ENCODE results near the gene C4B. TPM values are rescaled to one million over a fixed set of nuclear protein-coding genes. Genes with fewer than 3 reads are reported as not detected.
A peak's percentile ranks its signal among the peaks of the same experiment; 100 is the strongest.
"Not testable (repeated sequence)": the region's sequence is repeated elsewhere in the genome, so short reads cannot be mapped to it uniquely, and the experiment has no call there.

The C4B gene
- total RNA-seq, 3 donors from 2014 or later (not counting 1 experiment from before 2014, with no cell fraction given): 4.0 to 5.1 (median 4.6) TPM

DNA sequence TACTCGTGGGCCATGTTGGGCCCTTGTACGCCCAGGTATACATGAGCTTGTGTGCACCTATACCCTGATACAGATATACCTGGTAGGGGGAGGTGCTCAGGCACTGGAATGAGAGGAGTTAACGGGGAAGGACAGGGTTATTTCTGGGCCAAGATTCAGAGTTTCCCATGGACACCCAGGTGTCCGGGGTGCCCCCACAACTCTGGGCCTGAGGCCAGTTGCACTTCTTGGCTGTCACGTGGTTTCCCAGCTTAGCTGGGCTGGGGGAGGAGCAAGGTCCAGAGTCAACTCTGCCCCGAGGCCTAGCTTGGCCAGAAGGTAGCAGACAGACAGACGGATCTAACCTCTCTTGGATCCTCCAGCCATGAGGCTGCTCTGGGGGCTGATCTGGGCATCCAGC lies 32.9 kb upstream of the C4B start, which contains the start of gene C4A:
Gene C4A (plus strand): TSS at position 314 of the 400 bp plus-strand sequence. CDS start 51 bp downstream, at position 365.
- no CpG with 5 or more reads among the region's 7 CpGs for WGBS (ENCODE audit: insufficient coverage)
- H3K27me3 Mint-ChIP-seq (ENCODE audit: low read depth in 2 of 2); H3K4me3 ChIP-seq (ENCODE audit: low read length); intact Hi-C loops (cut with micrococcal nuclease); H3K27ac ChIP-seq (ENCODE audit: low read length); H3K27ac Mint-ChIP-seq; H3K4me3 Mint-ChIP-seq; H3K27me3 ChIP-seq (ENCODE audit: control insufficient read depth, insufficient read depth, low read length); H3K36me3 Mint-ChIP-seq; H3K36me3 ChIP-seq (ENCODE audit: control insufficient read depth, insufficient read depth, low read length); H3K4me1 ChIP-seq (ENCODE audit: control insufficient read depth, insufficient read depth, low read length); H3K4me1 Mint-ChIP-seq; H3K9me3 ChIP-seq (ENCODE audit: control insufficient read depth, insufficient read depth, low read length); DNase-seq; H3K9me3 Mint-ChIP-seq: not testable (repeated sequence)
- peak in 1 of 3 donors; percentile 17 for ATAC-seq

DNA sequence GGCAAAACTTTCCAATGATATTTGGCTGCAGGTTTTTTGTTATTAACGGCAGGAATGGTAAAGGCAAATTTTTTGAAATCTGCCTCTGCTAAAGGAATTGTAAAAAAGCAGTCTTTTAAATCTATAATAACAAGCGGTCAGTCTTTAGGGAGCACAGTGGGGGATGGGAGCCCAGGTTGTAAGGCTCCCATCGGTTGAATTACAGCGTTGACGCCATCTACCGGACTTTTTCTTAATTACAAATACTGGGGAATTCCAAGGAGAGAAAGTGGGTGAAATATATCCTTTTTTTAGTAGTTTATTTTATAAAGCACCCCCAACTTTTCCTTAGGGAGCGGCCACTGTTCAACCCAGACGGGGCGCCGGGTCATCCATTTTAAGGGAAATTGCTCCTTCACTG lies 25.2 kb upstream of the C4B start:
- H3K27ac ChIP-seq (ENCODE audit: low read length); H3K27me3 Mint-ChIP-seq (ENCODE audit: low read depth in 2 of 2); H3K36me3 ChIP-seq (ENCODE audit: control insufficient read depth, insufficient read depth, low read length); DNase-seq; H3K4me3 Mint-ChIP-seq; H3K27me3 ChIP-seq (ENCODE audit: control insufficient read depth, insufficient read depth, low read length); H3K4me1 Mint-ChIP-seq; H3K4me1 ChIP-seq (ENCODE audit: control insufficient read depth, insufficient read depth, low read length); H3K27ac Mint-ChIP-seq; H3K9me3 Mint-ChIP-seq; ATAC-seq; H3K36me3 Mint-ChIP-seq; H3K9me3 ChIP-seq (ENCODE audit: control insufficient read depth, insufficient read depth, low read length); H3K4me3 ChIP-seq (ENCODE audit: low read length); intact Hi-C loops (cut with micrococcal nuclease): not testable (repeated sequence)
- WGBS (ENCODE audit: insufficient coverage): no CpG with 5 or more reads among the region's 10 CpGs

DNA sequence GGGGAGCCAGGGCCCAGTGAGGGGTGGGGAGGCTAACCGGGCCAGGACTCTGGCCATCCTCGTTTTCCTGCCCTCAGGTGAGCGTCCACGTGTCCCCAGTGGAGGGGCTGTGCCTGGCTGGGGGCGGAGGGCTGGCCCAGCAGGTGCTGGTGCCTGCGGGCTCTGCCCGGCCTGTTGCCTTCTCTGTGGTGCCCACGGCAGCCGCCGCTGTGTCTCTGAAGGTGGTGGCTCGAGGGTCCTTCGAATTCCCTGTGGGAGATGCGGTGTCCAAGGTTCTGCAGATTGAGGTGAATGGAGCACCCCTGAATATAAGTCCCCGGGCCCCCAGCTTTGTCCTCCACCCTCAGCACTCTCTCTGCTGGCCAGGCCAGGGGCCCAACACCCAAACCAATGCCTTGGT lies 20.2 kb upstream of the C4B start:
- H3K9me3 Mint-ChIP-seq; ATAC-seq; DNase-seq; H3K4me1 ChIP-seq (ENCODE audit: control insufficient read depth, insufficient read depth, low read length); H3K36me3 Mint-ChIP-seq; H3K9me3 ChIP-seq (ENCODE audit: control insufficient read depth, insufficient read depth, low read length); H3K27ac ChIP-seq (ENCODE audit: low read length); H3K4me3 ChIP-seq (ENCODE audit: low read length); H3K4me1 Mint-ChIP-seq; H3K27ac Mint-ChIP-seq; intact Hi-C loops (cut with micrococcal nuclease); H3K36me3 ChIP-seq (ENCODE audit: control insufficient read depth, insufficient read depth, low read length); H3K27me3 Mint-ChIP-seq (ENCODE audit: low read depth in 2 of 2); H3K4me3 Mint-ChIP-seq; H3K27me3 ChIP-seq (ENCODE audit: control insufficient read depth, insufficient read depth, low read length): not testable (repeated sequence)
- WGBS (ENCODE audit: insufficient coverage): no CpG with 5 or more reads among the region's 14 CpGs

DNA sequence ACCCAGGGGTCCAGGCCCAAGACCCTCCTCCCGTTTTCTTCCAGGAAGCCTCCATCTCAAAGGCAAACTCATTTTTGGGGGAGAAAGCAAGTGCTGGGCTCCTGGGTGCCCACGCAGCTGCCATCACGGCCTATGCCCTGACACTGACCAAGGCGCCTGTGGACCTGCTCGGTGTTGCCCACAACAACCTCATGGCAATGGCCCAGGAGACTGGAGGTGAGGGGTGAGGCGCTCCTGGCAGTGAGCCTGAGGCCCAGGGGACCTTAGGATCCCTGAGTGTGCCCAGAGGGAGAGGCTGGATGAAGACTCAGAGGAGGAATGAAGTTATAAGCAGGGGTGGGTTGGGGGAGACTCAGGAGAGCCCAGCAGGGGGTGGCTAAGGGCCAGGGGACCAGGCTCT lies 18.2 kb upstream of the C4B start:
- ATAC-seq; H3K36me3 ChIP-seq (ENCODE audit: control insufficient read depth, insufficient read depth, low read length); DNase-seq; H3K4me3 Mint-ChIP-seq; H3K27me3 ChIP-seq (ENCODE audit: control insufficient read depth, insufficient read depth, low read length); H3K27ac ChIP-seq (ENCODE audit: low read length); H3K4me1 Mint-ChIP-seq; intact Hi-C loops (cut with micrococcal nuclease); H3K27ac Mint-ChIP-seq; H3K27me3 Mint-ChIP-seq (ENCODE audit: low read depth in 2 of 2); H3K9me3 ChIP-seq (ENCODE audit: control insufficient read depth, insufficient read depth, low read length); H3K4me3 ChIP-seq (ENCODE audit: low read length); H3K36me3 Mint-ChIP-seq; H3K9me3 Mint-ChIP-seq; H3K4me1 ChIP-seq (ENCODE audit: control insufficient read depth, insufficient read depth, low read length): not testable (repeated sequence)
- WGBS (ENCODE audit: insufficient coverage): 93% methylated on average over 5 of the region's 6 CpGs

DNA sequence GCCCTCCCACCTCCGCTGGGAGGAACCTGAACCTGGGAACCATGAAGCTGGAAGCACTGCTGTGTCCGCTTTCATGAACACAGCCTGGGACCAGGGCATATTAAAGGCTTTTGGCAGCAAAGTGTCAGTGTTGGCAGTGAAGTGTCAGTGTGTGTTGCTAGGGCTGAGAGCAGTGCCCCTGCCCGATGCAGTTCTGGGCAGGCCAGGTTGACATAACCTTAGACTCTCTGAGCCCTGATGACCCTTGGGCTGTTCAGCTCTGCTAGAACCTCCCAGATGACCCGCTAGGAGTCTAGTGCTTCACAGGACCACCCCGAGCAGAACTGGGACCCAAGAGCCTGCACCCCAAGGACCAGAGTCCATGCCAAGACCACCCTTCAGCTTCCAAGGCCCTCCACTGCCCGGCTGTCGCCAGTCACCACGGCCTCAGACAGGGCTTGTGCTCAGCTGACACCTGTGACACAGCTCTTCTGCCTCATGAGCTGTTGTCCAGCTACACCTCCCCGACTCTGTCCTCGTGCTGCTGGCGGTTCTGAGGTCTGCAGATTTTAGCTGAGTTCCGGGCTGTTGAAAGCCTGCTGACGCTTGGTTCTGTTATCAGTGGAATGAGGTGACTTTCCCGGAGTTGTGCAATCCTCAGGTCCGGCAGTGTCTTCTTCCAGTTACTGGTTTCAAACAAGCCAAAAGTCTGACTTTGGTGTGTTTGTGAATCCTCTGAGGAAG lies 11.9 kb upstream of the C4B start:
- peak in 1 of 3 donors; percentile 60 for ATAC-seq
- H3K27me3 Mint-ChIP-seq (ENCODE audit: low read depth in 2 of 2); H3K4me3 Mint-ChIP-seq; H3K36me3 ChIP-seq (ENCODE audit: control insufficient read depth, insufficient read depth, low read length); H3K27ac ChIP-seq (ENCODE audit: low read length); H3K27ac Mint-ChIP-seq; H3K9me3 Mint-ChIP-seq; DNase-seq; H3K9me3 ChIP-seq (ENCODE audit: control insufficient read depth, insufficient read depth, low read length); H3K27me3 ChIP-seq (ENCODE audit: control insufficient read depth, insufficient read depth, low read length); H3K4me3 ChIP-seq (ENCODE audit: low read length); H3K4me1 ChIP-seq (ENCODE audit: control insufficient read depth, insufficient read depth, low read length); H3K36me3 Mint-ChIP-seq; intact Hi-C loops (cut with micrococcal nuclease): not testable (repeated sequence)
- peaks cover 9 to 11% of the 10 kb centered on the region in 2 donors for H3K4me1 Mint-ChIP-seq
- WGBS (ENCODE audit: insufficient coverage): no CpG with 5 or more reads among the region's 15 CpGs

DNA sequence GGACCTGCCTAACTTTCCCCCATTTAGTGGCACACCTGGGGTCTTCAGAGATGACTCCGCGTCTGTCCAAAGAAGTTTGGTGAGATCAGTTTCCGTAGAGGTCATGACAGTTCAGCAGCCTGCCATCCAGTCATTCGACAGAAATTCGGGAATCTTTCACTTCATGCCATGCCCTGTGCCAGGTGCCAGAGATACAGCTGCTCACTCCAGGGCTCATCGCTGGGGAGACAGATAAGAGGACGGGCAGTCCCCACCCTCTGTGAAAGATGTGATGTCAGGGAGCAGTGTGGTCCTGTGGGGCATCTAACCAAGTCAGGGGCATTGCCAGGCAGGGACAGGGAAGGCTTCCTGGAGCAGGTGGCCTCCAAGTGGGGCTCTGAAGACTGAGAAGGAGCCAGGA lies 11.3 kb upstream of the C4B start:
- no CpG with 5 or more reads among the region's 7 CpGs for WGBS (ENCODE audit: insufficient coverage)
- H3K36me3 ChIP-seq (ENCODE audit: control insufficient read depth, insufficient read depth, low read length); H3K27ac ChIP-seq (ENCODE audit: low read length); H3K27me3 Mint-ChIP-seq (ENCODE audit: low read depth in 2 of 2); H3K4me1 ChIP-seq (ENCODE audit: control insufficient read depth, insufficient read depth, low read length); H3K36me3 Mint-ChIP-seq; H3K27ac Mint-ChIP-seq; H3K9me3 ChIP-seq (ENCODE audit: control insufficient read depth, insufficient read depth, low read length); H3K4me3 Mint-ChIP-seq; H3K27me3 ChIP-seq (ENCODE audit: control insufficient read depth, insufficient read depth, low read length); ATAC-seq; intact Hi-C loops (cut with micrococcal nuclease); DNase-seq; H3K4me3 ChIP-seq (ENCODE audit: low read length); H3K9me3 Mint-ChIP-seq: not testable (repeated sequence)
- H3K4me1 Mint-ChIP-seq: peaks cover 9 to 11% of the 10 kb centered on the region in 2 donors

DNA sequence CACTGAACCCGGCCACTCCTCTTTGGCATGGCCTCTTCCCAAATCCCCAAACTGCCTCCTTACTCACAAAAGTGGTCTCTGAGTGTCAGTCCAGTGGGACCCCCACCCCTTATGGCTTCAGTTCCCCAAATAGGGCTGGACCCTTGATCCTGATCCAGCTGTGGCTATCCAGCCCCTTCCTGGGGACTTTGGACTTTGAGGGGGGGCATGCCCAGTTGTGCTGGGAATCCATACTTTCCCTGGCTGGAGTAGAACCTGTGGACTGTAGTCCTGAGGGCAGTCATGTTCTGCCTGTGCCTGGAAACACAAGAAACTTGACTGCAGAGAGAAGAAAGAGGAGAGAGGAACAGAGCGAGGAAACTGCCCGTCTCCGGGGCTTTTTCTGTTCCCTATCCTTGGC lies 10.2 kb upstream of the C4B start:
- H3K4me1 ChIP-seq (ENCODE audit: control insufficient read depth, insufficient read depth, low read length); H3K9me3 Mint-ChIP-seq; intact Hi-C loops (cut with micrococcal nuclease); H3K27ac ChIP-seq (ENCODE audit: low read length); H3K27me3 ChIP-seq (ENCODE audit: control insufficient read depth, insufficient read depth, low read length); ATAC-seq; H3K36me3 ChIP-seq (ENCODE audit: control insufficient read depth, insufficient read depth, low read length); H3K4me3 Mint-ChIP-seq; H3K36me3 Mint-ChIP-seq; H3K27me3 Mint-ChIP-seq (ENCODE audit: low read depth in 2 of 2); DNase-seq; H3K9me3 ChIP-seq (ENCODE audit: control insufficient read depth, insufficient read depth, low read length); H3K4me3 ChIP-seq (ENCODE audit: low read length): not testable (repeated sequence)
- peak overlapping the region in 1 of 2 donors; percentile 75 for H3K27ac Mint-ChIP-seq
- 65% methylated on average over 3 of the region's 4 CpGs for WGBS (ENCODE audit: insufficient coverage)
- peaks cover 9 to 11% of the 10 kb centered on the region in 2 donors for H3K4me1 Mint-ChIP-seq

DNA sequence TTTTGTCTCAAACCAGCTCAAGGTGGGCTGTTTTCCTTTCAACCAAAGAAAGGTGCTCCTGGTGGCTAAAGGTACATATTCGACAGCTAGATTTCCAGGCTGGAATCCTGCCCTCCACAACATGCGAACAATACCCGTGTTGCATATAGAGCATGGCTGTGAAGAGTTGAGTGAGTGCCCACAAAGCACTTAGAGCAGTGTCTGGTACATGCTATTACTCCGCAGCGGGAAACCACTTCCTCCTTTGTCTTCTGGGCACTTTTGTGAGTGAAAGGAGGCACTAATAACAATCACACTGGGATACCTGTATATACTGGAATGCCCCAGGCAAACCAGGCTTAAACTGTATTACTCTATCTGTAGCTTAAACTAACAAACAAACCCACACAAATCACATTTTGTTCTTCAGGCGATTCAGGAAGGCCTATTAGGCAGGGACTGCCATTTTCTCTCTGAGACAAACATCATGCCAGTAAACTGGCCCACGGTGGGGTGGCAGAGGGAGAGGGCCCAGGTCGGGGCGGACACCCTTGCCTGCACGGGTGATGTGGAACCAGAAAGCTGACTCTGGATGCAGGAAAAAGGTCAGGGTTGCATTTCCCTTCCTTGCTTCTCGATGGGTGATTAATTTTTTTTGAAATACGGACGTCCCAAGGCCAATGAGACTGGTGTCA lies 9.6 kb upstream of the C4B start:
- H3K9me3 Mint-ChIP-seq; H3K27me3 Mint-ChIP-seq (ENCODE audit: low read depth in 2 of 2); H3K27ac ChIP-seq (ENCODE audit: low read length); DNase-seq; H3K9me3 ChIP-seq (ENCODE audit: control insufficient read depth, insufficient read depth, low read length); H3K36me3 Mint-ChIP-seq; H3K27me3 ChIP-seq (ENCODE audit: control insufficient read depth, insufficient read depth, low read length); intact Hi-C loops (cut with micrococcal nuclease); H3K4me3 ChIP-seq (ENCODE audit: low read length); H3K36me3 ChIP-seq (ENCODE audit: control insufficient read depth, insufficient read depth, low read length); H3K4me1 ChIP-seq (ENCODE audit: control insufficient read depth, insufficient read depth, low read length): not testable (repeated sequence)
- Mint-ChIP-seq H3K4me3 (peak overlapping the region; percentile 55), H3K4me1 (peaks cover 9 to 11% of the 10 kb centered on the region in 2 donors), H3K27ac (peak overlapping the region in 1 of 2 donors; percentile 75)
- ATAC-seq: peak; percentile 70 to 94 (median 89)
- WGBS (ENCODE audit: insufficient coverage): 76% methylated on average over 7 of the region's 13 CpGs

Measured in natural killer cell (primary cell).